ENCODE results near the gene ALDH3B2. TPM values are rescaled to one million over a fixed set of nuclear protein-coding genes. Genes with fewer than 3 reads are reported as not detected.
A peak's percentile ranks its signal among the peaks of the same experiment; 100 is the strongest.

Gene ALDH3B2
- polyA plus RNA-seq, 3 donors = not detected

DNA sequence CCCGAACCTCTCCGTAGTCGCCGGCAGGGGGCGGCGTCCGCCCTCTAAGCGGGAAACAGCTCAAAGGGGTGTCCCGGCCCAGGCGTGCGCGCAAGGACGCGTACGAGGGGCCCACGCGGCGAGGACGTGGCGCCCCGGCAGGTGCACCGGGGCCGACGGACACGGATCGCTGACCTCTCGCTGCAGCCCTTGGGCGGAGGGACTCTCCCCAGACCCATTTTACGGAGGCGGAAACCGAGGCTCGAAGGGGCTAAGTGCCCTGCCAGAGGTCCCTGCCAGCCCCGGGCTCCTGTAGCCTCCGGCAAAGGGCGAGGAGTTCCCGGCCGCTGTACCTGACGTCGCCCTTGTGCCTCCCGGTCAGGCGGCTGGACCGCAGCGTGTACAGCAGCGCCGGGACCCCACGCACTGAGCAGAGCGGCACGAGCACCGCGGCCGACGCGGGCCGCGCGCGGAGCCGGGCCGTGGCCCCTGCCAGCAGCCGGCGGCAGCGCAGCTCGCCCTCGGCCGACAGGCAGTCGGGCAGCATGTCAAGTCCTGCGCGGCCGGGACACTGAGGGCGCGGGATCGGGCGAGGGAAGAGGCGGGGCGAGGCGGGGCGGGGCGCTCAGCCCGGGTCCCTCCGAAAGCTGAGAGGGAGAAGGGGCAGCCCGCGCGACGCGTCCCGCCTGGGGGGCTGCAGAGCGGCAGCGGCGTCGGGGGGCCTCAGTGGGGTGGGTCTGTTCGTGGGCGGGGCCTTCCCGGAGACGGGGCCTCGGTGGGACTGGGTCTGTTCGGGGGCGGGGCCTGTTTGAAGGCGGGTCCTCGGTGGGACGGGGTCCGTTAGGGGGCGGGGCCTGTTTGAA is 44.8 kb downstream of the ALDH3B2 start, which contains the start of gene NUDT8:
Gene NUDT8, minus strand, starts transcription at position 552 of the 842 bp plus-strand sequence. Its CDS starts 26 bp downstream, at position 526.
- peak; percentile 73 to 79 (median 74) for DNase-seq
- H3K36me3 ChIP-seq (replicated peaks in 1 of 2; ENCODE audit: control insufficient read depth in 1 of 2, insufficient read depth in 2 of 2, low read length in 2 of 2) = no peaks in the 10 kb centered on the region
- TF ChIP-seq, protein P1, sequence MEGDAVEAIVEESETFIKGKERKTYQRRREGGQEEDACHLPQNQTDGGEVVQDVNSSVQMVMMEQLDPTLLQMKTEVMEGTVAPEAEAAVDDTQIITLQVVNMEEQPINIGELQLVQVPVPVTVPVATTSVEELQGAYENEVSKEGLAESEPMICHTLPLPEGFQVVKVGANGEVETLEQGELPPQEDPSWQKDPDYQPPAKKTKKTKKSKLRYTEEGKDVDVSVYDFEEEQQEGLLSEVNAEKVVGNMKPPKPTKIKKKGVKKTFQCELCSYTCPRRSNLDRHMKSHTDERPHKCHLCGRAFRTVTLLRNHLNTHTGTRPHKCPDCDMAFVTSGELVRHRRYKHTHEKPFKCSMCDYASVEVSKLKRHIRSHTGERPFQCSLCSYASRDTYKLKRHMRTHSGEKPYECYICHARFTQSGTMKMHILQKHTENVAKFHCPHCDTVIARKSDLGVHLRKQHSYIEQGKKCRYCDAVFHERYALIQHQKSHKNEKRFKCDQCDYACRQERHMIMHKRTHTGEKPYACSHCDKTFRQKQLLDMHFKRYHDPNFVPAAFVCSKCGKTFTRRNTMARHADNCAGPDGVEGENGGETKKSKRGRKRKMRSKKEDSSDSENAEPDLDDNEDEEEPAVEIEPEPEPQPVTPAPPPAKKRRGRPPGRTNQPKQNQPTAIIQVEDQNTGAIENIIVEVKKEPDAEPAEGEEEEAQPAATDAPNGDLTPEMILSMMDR (IDR thresholded peaks at IDR 0.05) = peak; percentile 96
- H3K4me2 ChIP-seq (replicated peaks; ENCODE audit: extremely low read depth, low read length, poor library complexity, severe bottlenecking) = peak within 1 kb of the TSS; percentile 98
- Mint-ChIP-seq H3K9me3 (peaks cover 0 to 7% (median 0%) of the 10 kb centered on the region in 7 donors), H3K27ac (peak within 1 kb of the TSS; percentile 56 to 92 (median 89)), H3K27me3 (ENCODE audit: low read depth in 3 of 3) (peaks cover 1 to 5% (median 2%) of the 10 kb centered on the region in 3 donors), H3K4me1 (peaks cover 10% of the 10 kb centered on the region), H3K36me3 (no peaks in the 10 kb centered on the region), H3K4me3 (peak within 1 kb of the TSS; percentile 84 to 90)
- WGBS (ENCODE audit: insufficient coverage) = under 1% methylated on average over 92 of the region's 102 CpGs
- H3K79me2 ChIP-seq (ENCODE audit: insufficient read depth, low read length) = no peaks in the 10 kb centered on the region
- peak within 1 kb of the TSS; percentile 28 to 70 for H3K27ac ChIP-seq (ENCODE audit: low read depth in 1 of 2, low read length in 2 of 2)
- H3K9me3 ChIP-seq (replicated peaks in 1 of 2; ENCODE audit: control insufficient read depth in 1 of 2, insufficient read depth in 1 of 2, low read length in 2 of 2) = no peaks in the 10 kb centered on the region
- no peaks in the 10 kb centered on the region for H4K20me1 ChIP-seq (ENCODE audit: insufficient read depth, low read length)
- H2AFZ ChIP-seq (ENCODE audit: insufficient read depth, low read depth, low read length, poor library complexity, severe bottlenecking) = peak within 1 kb of the TSS; percentile 86
- peak within 1 kb of the TSS; percentile 69 for H3K9ac ChIP-seq (ENCODE audit: insufficient read depth, low read length, poor library complexity, severe bottlenecking)
- peaks cover 16 to 21% of the 10 kb centered on the region in 2 donors for H3K4me1 ChIP-seq (ENCODE audit: control insufficient read depth in 1 of 2, insufficient read depth in 2 of 2, low read length in 2 of 2)
- peak within 1 kb of the TSS; percentile 48 to 86 (median 56) for H3K4me3 ChIP-seq (replicated peaks in 1 of 3; ENCODE audit: low read depth in 2 of 3, low read length in 3 of 3)
- no peaks in the 10 kb centered on the region for H3K27me3 ChIP-seq (ENCODE audit: control insufficient read depth in 2 of 2, insufficient read depth in 2 of 2, low read length in 2 of 2)
- intact Hi-C loops (cut with micrococcal nuclease) = loop anchor here (2.0 to 10.0 kb wide), 5 partner anchors 29 to 178 kb away; no protein-coding TSS in a partner anchor

DNA sequence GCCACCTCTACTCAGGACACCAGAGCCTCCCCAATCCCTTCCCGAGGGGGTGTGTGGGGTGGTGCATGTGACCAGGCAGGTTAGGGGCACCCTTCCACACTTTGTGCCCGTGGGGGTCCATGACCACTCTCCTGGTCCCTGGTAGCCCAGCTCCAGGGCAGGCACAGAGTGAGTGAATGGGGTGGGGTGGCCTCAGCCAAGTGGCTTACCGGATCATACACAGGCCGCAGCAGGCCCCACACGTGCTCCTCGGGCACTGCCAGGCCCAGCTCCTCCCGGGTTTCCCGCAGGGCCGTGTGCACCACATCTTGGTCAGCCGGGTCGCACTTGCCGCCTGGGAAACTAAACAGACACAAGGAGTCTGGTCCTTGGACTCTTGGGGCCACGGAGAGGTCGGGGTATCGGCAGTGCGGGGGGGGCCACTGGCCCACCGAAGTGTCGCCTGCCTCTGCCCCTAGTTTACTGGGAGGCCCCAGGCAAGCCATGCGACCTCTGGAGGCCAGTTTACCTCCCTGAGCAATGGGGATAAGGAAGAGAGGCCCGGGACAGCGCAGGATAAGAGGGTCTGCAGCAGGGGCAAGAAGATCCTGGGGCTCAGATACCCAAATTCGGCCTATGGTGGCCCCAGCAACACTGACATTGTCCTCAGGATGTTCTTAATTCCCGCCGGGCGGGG is 45.6 kb downstream of the ALDH3B2 start:
- peak overlapping the region in 1 of 2 donors; percentile 6 for H3K27ac ChIP-seq (ENCODE audit: low read depth in 1 of 2, low read length in 2 of 2)
- 65% methylated on average over 24 of the region's 25 CpGs for WGBS (ENCODE audit: insufficient coverage)
- Mint-ChIP-seq H3K4me1 (peaks cover 10% of the 10 kb centered on the region), H3K9me3 (peaks cover 0 to 7% (median 0%) of the 10 kb centered on the region in 7 donors), H3K36me3 (no peaks in the 10 kb centered on the region), H3K27ac (no peak overlapping the region), H3K27me3 (ENCODE audit: low read depth in 3 of 3) (peaks cover 2 to 5% (median 4%) of the 10 kb centered on the region in 3 donors), H3K4me3 (peak overlapping the region in 1 of 2 donors; percentile 39)
- H3K9ac ChIP-seq (ENCODE audit: insufficient read depth, low read length, poor library complexity, severe bottlenecking) = no peak overlapping the region
- intact Hi-C loops (cut with micrococcal nuclease) = loop anchor here (5.0 to 10.0 kb wide), 2 partner anchors 83 to 86 kb away; no protein-coding TSS in a partner anchor
- H3K79me2 ChIP-seq (ENCODE audit: insufficient read depth, low read length) = no peaks in the 10 kb centered on the region
- H3K4me3 ChIP-seq (replicated peaks in 1 of 3; ENCODE audit: low read depth in 2 of 3, low read length in 3 of 3) = peak overlapping the region in 1 of 3 experiments; percentile 77
- H3K4me1 ChIP-seq (ENCODE audit: control insufficient read depth in 1 of 2, insufficient read depth in 2 of 2, low read length in 2 of 2) = peaks cover 16 to 21% of the 10 kb centered on the region in 2 donors
- H3K27me3 ChIP-seq (ENCODE audit: control insufficient read depth in 2 of 2, insufficient read depth in 2 of 2, low read length in 2 of 2) = no peaks in the 10 kb centered on the region
- no peak for DNase-seq
- H3K4me2 ChIP-seq (replicated peaks; ENCODE audit: extremely low read depth, low read length, poor library complexity, severe bottlenecking) = peak overlapping the region; percentile 79
- no peaks in the 10 kb centered on the region for H3K36me3 ChIP-seq (replicated peaks in 1 of 2; ENCODE audit: control insufficient read depth in 1 of 2, insufficient read depth in 2 of 2, low read length in 2 of 2)
- H4K20me1 ChIP-seq (ENCODE audit: insufficient read depth, low read length) = no peaks in the 10 kb centered on the region
- H2AFZ ChIP-seq (ENCODE audit: insufficient read depth, low read depth, low read length, poor library complexity, severe bottlenecking) = peak overlapping the region; percentile 83
- TF ChIP-seq, protein P1 (IDR thresholded peaks at IDR 0.05) = no peak
- H3K9me3 ChIP-seq (replicated peaks in 1 of 2; ENCODE audit: control insufficient read depth in 1 of 2, insufficient read depth in 1 of 2, low read length in 2 of 2) = no peaks in the 10 kb centered on the region
